Measurements from ENCODE around the gene NKAIN1.

- TF ChIP-seq CTCF (IDR thresholded peaks at IDR 0.05; ENCODE audit: borderline replicate concordance, extremely low read depth, low read length, poor library complexity, severe bottlenecking) (no peak), EZH2 (IDR thresholded peaks at IDR 0.05; ENCODE audit: borderline replicate concordance, low read depth, low read length, severe bottlenecking) (no peak)
Measured at GRCh38 chr1:31221072-31221471, 18.6 kb downstream of the NKAIN1 start.
